HG03139 (cell line): Measurements from ENCODE around the gene PSME3IP1.

Experiments
- ATAC-seq: cut with Tn5 transposase; IDR thresholded peaks from one replicate; pipeline ENCODE4 v1.9.1; 2021; ENCODE audit not compliant: unreplicated experiment

PSME3IP1 gene

DNA sequence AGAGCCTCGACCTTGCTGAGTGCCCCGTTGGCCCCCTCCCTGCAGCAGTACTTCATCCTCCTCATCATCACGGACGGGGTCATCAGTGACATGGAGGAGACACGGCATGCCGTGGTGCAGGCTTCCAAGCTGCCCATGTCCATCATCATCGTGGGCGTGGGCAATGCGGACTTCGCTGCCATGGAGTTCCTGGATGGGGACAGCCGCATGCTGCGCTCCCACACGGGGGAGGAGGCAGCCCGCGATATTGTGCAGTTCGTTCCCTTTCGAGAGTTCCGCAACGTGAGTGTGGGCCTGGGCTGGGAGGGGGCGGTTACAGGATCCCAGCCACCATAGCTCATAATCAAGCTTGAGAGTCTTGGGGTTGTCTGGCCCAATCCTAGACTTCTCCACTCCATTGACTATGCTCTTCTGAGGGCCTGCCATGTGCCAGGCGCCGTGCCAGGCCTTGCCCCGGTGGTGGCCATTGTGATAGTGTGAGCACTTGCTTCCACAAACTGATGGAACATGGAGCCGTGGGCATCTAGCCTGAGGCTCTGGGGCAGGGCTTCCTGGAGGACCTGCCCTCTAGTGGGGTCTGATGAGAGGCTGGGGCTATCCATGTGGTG is 39.7 kb downstream of the PSME3IP1 start:
- ATAC-seq, result no peak

DNA sequence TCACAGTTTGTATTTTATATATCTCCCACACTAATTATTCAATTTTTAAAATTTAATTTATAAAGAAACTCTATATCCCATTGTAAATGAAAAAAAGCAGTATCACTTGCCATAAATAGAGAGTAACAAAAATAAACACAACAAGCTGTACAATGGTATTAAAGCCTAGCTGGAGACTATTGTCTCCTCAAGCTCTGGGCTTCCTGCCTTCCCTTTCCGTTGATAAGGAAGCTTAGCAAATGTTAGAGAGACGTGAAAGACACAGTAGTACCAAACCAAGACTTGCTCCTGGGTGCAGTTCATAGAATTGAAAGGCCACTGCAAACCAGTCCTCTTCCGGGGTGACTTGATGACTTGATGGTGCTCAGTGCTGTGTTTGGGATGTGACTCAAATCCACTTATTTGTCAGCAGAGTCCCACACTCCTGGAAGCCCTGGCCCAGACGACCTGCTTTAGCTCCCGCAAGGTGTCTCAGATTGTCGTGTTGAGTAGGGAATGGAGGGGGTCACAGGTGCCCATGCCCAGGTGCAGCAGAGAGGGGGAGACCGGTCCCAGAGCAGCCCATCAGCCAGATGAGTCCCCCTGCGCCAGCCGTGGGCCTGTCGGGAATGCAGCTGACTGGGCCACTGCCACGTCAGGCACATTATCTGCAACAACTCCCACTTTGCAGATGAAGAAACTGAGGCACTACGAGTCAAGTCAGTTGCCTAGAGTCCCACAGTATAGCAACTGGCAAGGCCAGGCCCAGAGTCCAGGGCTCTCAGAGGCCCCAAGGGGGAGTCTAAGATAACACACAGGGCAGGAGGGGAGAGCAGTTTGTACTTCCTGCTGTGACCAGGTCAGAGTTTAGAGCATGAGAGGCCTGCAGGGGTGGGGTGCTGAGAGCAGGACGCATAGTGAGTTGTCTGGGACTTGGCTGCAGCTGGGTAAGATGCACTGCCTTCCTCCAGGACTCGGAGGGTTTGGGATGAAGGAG is 40.5 kb downstream of the PSME3IP1 start:
- ATAC-seq, result no peak

DNA sequence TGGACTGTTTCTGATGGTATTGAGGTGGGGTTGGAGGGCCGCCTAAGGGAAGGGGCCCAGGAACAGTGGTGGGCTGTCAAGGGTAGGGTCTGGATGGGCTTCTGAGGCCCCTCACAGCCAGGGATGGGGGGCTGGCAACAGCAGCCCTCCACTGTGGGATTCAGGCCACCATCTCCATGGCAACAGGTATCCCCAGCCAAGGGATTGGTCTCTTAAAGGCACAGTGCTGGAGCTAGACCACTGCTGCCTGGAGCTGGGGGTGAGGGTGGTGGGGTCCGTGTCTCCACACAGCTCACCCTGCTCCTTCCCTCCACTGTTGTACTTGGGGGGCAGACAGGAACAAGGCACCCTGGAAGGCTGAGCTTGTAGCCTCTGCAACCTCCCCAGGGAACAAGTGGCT is 41.8 kb downstream of the PSME3IP1 start:
- no peak for ATAC-seq

DNA sequence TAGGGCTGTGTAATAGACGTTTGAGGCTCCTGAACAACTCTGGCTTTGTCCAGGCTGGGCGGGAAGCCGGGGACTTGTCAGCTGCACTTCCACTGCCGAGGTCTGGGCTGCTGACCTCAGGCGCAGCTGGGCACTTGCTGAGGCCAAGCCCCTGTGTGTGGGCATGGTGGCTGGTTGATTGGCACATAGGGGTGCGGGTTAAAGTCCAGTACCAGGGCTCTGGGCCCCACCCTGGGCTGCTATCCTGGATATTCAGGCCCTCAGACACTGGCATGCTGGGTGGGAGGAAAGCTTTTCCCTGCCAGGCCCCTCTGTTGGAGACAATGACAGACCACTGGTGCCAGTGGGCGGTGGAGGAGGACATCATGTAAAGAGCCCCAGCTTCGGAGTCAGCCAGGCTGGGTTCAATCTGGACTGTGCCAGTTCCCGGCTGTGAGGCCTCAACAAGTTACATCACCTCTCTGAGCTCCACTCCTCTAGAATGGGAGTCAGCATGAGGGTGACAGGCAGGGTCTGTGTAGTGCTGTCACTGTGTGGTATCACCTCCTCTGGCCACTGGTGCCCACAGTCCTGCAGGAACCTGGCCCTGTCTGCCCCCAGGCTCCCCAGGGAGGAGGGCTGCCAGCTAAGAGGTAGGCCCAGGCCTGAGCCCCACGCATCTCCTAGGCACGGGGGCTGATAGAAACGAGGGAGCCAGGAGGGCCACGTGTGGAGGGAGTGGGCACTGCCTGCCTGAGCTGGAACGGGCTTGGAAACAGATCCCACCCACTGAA is 42.5 kb downstream of the PSME3IP1 start:
- no peak for ATAC-seq

DNA sequence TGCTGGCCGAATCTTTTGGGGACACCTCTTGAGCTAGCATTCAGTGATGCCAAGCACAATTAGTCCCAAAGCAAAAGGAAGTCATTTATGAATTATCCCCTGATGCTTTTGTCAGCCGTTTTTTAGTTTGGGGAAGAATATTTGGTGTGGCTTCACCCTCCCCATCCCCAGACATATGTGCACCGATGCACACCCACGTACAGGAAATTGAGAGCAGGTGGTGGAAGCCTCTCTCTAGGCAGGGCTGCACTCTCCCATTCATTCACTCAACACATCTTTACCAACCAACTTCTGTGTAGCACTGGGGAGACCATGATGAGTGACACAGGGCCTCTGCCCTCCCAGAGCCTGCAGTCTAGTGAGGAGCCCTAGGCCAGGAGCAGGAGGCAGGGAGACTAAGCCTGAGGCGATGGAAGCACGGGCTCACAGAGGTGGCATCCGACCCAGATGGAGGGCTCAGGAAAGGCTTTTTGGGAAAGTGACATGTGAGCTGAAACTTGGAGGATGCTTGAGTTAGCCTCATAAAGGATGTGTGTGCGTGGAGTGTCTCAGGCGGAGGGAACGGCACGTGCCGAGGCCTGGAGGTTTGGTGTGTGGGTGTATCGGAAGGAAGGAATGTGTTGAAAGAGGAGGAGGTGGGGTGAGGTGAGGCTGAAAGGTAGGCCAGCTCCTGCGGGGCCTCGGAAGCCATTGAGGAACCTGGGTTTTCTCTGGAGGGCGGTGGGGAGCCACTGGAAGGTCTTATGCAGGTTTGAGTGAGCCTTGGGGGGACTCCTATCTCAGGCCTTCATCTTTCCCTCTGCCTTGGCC is 43.8 kb downstream of the PSME3IP1 start:
- ATAC-seq, result no peak

DNA sequence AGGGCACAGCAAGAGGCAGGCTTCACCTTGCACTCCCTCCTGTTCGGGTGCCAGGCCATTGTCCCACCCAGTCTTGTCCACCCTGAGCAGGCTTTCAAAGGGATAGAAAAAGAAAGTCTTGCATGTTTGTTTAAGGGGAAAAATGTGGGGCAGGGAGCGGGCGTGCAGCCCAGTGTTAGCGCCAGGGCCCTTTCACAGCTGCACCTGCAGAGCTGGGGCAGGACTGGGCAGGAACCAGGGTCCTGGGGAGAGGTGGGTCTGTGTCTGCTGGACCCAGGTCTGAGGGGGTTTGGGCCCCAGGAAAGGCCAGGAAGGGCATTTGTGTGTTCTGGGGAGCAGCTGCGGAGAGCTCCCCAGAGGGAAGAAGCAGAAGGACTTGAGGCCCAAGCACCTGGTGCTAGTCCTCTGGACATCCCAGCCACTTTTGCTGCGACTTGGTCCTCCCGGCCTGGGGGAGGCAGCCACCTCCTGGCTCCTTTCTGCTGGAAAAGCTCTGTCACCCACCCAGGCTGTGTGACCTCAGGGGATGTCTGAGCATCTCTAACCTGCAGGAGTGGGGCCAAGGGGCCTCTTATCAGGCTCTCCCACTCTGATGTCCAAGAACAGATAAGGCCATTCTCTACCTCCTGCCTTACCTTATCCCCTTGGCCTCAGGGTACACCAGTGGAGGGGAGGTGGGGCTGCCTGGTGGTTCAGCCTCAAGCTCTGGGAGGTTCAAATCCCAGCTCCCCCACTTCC is 44.7 kb downstream of the PSME3IP1 start:
- no peak for ATAC-seq

DNA sequence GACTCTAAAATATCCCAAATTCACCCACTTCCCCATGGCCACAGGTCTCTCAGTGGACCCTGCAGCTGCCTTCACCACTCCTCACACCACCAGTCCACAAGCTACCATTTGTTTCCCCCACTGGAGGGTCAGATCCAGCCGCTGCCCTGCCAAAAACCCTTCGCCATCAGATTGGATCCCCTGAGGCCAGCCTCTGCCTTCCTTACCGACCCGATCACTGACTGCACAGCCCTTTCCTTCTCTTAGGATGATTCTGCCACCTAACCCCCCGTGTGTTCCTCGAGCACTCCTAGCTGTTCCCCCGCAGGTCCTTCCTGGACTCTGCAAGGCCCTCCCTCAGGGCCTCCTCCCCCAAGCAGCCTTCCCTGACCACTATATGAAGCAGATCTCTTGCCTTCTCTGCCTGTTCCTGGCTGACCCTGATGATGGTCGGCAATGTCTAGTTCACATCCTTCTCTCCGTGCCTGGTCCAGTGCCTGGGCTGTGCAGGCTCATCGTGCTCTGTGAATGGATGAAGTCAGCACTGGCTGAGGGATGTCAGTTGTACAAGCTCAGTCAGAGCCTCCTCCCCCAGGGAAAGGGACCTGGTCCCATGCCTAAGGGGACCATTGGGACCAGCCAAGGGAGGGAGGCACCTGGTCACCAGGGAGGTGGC is 47.4 kb downstream of the PSME3IP1 start:
- ATAC-seq, result no peak

DNA sequence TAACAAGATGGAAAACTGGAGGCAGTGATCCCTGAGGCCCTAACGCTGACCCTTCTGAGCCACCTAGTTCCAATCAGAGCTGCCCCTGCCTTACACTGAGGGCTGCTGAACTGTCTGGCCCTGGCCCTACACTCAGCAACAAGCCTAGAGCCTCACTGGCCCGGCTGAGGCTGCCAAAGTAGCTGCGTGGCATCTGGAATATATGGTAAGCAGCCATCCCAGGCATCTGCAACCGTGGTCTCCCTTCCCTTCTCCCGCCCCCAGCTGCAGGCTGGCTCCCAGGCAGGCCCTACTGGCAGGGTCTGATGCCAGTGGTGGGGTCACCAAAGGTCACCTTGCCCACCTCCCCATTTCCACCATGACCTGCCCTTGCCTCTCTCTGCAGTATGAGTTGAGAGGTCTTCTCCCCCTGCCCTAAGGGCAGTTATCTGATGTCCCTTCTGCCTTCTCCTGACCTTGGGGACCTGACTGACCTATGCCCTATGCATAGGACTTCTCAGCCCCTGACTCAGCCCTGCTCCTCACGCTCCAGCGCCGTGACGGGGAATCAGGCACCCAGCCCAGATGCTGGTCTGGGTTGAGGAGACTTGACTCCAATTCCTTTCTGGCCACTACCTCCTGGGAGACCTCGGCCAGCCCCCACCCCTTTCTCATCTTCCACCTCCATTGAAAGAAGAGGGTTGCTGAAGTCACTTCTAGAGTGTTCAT is 48.1 kb downstream of the PSME3IP1 start:
- no peak for ATAC-seq

DNA sequence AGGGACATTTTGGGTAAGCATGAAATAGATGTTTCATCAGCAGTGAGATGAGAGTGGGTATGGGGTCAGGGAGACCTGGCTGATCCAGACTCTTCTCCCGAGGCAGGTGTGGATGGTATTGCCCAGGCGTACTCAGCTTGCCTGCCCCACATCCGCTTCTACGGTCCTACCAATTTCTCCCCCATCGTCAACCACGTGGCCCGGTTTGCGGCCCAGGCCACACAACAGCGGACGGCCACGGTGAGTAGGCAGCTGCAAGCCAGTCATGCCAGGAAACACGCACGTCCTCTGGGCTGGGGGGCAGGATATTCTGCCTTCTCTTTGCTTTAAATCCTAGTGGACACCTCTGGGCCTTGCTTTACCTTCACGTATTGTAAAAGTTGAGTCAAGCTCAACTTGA is 48.8 kb downstream of the PSME3IP1 start:
- no peak for ATAC-seq

DNA sequence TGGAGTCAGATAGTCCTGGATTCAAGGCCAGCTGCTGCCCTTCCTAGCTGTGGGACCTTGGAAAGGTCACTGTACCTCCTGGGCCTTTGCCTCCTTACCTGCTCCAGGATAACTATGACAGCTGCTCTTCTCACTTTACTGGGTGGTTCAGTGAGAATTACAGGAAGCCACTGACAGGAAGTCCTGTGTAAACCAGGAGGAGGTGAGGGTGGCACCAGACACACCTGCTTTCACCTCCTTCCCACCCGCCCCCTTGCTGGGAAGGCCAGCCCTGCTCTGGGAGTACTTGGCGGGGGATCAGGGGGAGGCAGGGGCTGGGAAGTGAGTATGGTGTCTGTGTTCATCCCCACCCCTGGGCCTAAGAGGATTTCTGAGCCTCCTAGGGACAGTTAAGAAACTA is 50.9 kb downstream of the PSME3IP1 start:
- no peak for ATAC-seq

DNA sequence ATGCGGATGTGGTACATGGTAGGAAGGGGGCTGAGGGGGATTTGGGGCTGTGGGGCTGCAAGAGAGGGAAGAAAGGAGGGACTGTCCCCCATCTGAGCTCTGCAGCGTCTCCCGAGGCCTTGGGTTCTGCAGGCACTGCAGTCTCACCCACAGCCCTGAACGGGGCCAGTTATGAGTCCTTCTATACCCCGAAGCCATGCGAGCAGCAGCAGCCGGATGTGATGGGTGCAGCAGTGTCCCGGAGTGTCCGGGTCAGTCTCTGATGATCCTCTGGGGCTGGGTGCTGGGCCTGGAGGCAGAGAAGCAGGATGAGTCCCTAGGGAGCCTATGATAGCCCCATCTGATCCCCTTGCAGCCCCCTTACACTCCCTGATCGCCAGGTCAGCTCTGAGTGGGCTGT is 52.0 kb downstream of the PSME3IP1 start:
- ATAC-seq, result no peak

DNA sequence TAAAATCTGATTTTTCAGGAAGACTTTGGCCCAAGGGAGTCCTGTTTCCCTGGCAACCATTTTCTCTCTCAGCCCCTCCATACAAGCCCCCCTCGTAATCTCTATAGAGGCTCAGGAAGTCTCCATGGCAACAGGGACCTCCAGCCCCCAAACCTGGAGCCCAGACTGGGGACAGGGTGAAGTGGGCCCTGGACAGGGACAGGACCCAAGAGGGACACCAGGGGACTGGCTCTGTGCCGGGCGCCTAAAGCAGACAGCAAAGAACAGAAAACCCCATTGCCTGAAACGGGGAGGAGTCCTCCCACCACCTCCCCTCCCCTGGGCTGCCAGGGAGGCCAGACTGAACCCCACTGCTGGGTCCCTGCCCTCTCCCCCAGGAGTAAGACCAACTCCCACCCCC is 52.8 kb downstream of the PSME3IP1 start:
- ATAC-seq, result no peak

DNA sequence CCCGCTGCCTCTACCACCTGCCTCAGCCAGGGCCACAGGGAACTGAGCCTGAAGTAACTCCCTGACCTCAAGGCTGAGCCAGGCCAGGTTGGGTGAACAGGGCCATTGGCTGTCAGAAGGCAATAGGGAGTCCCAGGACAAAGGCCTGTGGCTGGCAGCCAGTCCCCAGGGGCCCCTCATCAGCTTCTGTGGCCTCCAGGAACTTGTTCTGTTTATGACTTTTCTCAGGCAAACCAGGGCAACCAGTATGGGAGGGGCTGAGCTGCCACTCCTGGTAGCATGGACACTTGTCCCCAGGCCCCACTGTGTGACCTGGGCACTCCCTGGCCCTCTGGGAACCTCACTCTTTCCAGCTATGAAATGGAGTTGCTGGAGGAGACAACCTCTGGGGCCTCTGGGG is 53.4 kb downstream of the PSME3IP1 start:
- no peak for ATAC-seq

DNA sequence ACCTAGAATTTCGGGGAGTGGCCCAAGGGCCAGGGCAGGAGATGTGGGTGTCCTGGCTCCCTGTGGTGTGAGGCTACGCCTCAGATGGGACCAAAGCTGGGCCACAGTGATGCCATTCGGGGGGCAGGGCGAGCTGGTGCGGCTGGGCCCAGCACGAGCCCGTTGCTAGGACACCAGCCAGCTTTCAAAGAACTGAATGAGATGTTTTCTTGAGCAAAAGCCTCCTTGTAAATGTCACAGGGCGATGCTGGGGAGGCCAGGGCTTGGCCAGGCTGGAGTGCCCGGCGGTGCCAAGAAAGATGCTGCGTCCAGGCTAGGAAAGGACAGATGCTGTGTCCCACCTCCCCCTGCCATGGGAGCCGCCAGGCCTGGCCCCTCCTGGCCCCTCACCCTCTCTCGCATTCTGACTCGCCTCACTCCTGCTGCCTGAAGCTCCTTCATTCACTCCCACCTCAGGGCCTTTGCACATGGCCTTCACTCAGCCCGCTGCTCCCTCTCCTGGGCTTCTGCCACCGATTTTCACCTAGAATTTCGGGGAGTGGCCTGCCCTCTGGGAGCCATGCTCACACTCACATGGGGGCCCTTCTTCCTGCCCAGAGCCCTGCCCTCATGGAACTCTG is 54.4 kb downstream of the PSME3IP1 start:
- no peak for ATAC-seq

DNA sequence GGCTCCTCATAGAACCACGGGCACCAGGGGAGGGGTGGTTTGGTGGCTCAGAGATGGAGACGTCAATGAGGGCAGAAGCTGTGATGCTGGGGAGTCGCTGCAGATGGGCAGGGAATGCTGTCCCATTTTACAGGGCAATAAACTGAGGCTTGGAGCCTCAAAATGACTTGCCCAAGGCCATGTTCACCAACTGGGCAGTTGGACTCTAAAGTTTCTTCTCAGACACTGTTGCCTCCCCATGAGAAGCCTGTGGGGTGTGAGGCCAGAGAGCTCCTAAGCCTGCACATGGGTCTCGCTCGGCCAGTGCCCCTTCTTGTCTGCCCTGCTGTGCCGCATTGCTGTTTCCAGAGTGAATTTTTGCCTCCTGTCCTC is 54.9 kb downstream of the PSME3IP1 start:
- no peak for ATAC-seq

DNA sequence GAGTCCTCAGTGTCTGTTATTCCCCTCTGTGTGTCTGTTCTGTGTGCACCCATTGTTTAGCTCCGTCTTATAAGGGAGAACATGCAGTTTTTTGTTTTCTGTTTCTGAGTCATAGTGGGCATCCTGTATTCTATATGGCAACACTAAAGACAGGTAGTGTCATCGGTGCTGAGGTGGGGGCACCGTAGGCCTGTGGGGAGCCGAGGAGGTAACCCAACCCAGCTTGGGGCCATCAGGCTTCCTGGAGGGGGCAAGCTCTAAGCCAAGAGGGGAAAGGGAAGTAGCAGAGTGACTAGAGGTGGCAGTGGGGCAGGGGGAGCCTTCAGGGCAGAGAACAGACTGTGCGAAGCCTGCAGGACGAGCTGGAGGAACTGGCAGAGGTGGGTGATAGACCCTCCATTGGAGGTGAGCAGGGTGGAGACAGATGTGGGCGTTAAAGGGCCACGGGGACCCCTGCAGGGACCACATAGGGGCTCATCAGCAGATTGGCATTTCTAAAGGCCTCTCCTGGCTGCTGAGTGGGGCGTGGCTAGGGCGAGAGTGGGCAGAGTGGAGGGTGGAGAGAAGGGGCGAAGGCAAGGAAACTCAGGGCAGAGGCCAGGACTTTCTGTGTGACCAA is 57.0 kb downstream of the PSME3IP1 start:
- ATAC-seq, result no peak

DNA sequence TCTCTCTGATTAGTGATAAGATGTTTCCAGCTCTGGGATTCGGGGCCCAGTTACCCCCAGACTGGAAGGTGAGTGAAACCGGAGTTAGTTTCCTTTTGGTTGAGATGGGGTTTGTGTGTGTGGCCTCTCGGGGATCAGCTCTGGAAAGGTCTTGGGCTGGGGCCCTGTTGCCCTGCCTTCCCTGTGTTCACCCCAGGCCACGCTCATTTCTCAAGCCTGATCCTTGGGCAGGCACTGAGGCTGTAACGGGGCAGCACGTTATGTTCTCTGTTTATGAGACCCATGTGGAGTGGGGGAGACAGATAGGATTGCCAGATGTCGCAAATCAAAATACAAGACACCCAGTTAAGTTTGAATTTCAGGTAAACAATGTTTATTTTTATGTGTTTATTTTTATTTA is 58.0 kb downstream of the PSME3IP1 start:
- ATAC-seq, result no peak

DNA sequence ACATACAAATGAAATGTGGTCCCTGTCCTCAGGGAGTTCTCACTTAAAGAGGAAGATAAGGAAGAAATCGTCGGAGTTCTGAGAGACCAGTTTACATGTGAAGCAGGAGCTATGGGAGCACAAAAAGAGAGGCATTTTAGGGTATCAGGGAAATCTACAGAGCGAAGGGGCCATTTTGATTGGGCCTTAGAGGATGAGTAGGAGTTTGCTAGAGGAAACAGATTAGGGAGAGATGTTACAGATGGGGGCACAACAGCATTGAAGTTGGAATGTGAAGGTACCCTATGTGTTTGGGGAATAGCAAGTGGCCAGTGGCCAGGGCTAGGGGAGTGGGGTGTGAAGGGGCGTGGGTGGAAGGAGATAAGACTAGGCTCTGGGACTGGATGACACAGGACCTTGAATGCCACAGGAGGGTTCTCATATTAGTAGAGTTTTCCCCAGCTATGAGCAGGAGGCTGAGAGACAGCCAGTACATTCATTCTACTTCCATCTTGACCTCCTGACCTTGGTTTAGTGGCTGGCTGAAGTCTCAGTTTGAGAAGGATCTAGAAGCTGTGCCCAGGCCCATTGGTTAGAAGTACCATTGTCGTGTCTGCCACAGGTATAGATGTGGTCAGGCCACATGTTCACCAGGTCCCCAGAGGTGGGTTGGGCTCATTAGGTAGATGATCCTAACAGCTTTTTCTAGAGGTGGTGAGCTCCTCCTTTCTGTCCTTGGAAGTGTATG is 58.6 kb downstream of the PSME3IP1 start:
- ATAC-seq, result no peak
